C4-2B (cell line): ENCODE measurements around the gene GNL3L.
"Not testable (repeated sequence)": the region's sequence is repeated elsewhere in the genome, so short reads cannot be mapped to it uniquely, and the experiment has no call there.

Source experiments
- ZFX ChIP-seq: fragments of 450-650 bp; IDR thresholded peaks from 2 replicates; pipeline ENCODE4 v1.6.1; 2017
- TF ChIP-seq, protein P1 (sequence below): fragments of 450-650 bp; conservative IDR thresholded peaks from 2 replicates; pipeline ENCODE4 v1.5.1; 2017; ENCODE audit warnings: mild to moderate bottlenecking

GRCh38 chrX:54489819-54490218, 40.2 kb upstream of the GNL3L start:
- TF ChIP-seq, protein P1, sequence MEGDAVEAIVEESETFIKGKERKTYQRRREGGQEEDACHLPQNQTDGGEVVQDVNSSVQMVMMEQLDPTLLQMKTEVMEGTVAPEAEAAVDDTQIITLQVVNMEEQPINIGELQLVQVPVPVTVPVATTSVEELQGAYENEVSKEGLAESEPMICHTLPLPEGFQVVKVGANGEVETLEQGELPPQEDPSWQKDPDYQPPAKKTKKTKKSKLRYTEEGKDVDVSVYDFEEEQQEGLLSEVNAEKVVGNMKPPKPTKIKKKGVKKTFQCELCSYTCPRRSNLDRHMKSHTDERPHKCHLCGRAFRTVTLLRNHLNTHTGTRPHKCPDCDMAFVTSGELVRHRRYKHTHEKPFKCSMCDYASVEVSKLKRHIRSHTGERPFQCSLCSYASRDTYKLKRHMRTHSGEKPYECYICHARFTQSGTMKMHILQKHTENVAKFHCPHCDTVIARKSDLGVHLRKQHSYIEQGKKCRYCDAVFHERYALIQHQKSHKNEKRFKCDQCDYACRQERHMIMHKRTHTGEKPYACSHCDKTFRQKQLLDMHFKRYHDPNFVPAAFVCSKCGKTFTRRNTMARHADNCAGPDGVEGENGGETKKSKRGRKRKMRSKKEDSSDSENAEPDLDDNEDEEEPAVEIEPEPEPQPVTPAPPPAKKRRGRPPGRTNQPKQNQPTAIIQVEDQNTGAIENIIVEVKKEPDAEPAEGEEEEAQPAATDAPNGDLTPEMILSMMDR = not testable (repeated sequence)
- TF ChIP-seq ZFX = not testable (repeated sequence)
